Activated gamma-delta T cell treated with Interleukin-2 at 50 U/mL for 16 hours (primary cell): ENCODE results near the gene AP1G2.

Source experiments
- DNase-seq: peaks from one replicate; pipeline ENCODE4 v3.0.0-alpha.2; 2020

Gene AP1G2

DNA sequence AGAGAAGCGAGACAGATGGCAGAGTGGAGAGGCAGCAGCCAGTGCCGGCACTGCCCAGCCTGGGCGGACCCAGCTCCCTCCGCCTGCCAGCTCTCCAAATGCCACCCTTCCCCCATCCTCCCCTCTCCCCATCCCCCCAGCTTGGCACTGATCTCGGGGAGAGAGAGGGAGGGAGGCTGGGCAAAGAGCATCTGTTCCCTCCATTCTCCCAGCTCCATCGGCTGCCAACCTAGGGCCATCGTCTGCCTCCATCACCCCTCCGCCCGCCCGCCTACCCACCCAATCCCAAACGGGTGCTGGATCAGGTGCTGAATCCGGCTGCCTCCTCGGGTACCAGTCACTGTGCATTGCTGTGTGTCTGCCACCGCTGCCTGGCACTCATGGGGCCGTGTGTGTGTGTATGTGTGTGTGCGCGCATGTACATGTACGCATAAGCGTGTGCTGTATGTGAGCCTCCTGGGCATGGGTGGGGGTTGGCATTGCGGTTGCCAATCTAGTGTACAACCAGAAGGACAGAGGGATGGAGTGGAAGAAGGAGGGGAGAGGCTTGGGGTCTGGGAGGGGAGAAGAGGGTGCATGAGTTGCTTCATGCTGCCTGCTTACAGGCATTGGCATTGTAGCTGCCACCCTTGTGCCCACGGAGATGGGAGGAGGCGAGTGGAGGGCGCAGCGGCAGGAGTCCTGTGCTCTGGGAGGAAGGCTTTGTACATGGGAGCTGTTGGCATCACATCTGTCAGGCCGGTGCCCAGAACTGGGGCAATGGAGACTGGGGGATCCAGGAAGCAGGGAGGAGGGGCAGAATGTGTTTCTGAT, 54.4 kb downstream of the AP1G2 start:
- no peak for DNase-seq

DNA sequence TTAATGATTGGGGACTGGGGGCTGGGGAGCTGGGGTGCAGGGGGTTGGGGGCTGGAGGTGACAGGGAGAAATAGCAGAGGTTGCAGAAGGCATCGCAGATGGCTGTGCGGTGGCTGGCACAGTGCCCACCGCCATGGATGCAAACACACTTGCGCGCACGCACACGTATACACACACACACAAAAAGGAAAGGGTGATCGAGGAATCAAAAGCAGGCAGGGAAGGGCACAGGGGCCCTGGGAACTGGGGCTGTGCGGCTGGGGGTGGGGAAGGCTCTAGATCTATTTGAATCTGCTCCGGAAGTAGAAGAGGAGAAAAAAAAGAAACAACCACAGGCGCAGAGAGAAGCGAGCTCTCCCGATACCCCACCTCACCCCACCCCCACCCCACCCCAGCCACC, 55.4 kb downstream of the AP1G2 start:
- DNase-seq = no peak
